Measurements from ENCODE around the gene ZBTB25. TPM values are rescaled to one million over a fixed set of nuclear protein-coding genes. Genes with fewer than 3 reads are reported as not detected.

ZBTB25 gene
- total RNA-seq, 2 experiments from 2014 or later = 51.2 to 55.3 TPM

DNA sequence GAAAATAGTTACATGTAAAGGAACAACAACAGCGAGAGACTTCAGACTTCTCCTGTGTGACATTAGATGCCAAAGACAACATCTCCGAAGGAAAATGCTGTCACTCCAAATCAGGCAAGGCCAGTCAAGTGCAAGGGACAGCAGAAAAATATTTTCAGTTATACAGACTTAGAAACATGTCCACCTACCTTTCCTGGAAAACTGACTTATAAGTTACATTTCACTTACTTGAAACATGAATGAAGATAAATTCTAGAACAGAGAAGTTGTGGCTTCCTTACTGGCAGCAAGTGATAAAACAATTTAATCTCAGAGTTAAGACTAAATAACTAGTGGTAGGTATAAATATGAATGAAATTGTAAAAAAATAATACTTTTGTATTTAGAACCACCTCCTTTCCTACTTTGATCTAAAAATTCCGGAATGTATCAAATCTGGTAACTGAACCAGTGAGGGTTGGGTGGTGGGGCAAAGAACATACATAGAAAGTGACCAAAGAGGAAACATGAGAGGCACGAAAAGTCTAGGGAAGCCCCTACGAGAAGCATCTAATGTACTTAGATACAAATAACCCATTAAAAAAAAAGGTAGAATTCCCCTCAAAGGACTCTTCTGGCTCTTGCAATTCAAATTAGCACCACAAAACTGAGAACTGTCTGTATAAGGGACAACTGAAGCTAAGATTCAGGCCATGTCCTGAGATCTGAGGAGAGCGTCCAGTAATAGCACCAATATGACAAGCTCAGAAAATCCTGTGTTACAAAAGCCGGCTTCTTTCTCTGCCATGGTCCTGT lies 94.3 kb downstream of the ZBTB25 start:
- Mint-ChIP-seq H3K36me3 (peaks cover 46% of the 10 kb centered on the region), H3K27ac (peak overlapping the region; percentile 52), H3K9me3 (no peaks in the 10 kb centered on the region), H3K4me3 (no peak overlapping the region), H3K4me1 (peaks cover 36% of the 10 kb centered on the region), H3K27me3 (no peaks in the 10 kb centered on the region)
- DNase-seq (no peak), ATAC-seq (ENCODE audit: low read depth) (no peak)
- POLR2A ChIA-PET = interaction anchor here (1.0 kb wide), 1 partner anchor 13 kb away, joined by 3 read pairs; no protein-coding TSS in a partner anchor

- Mint-ChIP-seq H3K27me3 (no peaks in the 10 kb centered on the region), H3K9me3 (peaks cover 2% of the 10 kb centered on the region), H3K4me1 (peaks cover 35% of the 10 kb centered on the region), H3K27ac (no peak overlapping the region), H3K4me3 (no peak overlapping the region), H3K36me3 (peaks cover 49% of the 10 kb centered on the region)
- no peak for ATAC-seq (ENCODE audit: low read depth)
- no peak for DNase-seq
- POLR2A ChIA-PET = no interaction called here
Observed at GRCh38 chr14:64407329-64407728, 96.3 kb downstream of the ZBTB25 start.

- POLR2A ChIA-PET = interaction anchor here (2.6 kb wide), 1 partner anchor 18 kb away, joined by 10 read pairs; the partner anchor contains the start of gene MTHFD1
- H3K9me3 Mint-ChIP-seq = peaks cover 2% of the 10 kb centered on the region
- H3K27ac Mint-ChIP-seq = no peak overlapping the region
- ATAC-seq (ENCODE audit: low read depth) = no peak
- no peaks in the 10 kb centered on the region for H3K27me3 Mint-ChIP-seq
- peaks cover 23% of the 10 kb centered on the region for H3K4me1 Mint-ChIP-seq
- peaks cover 35% of the 10 kb centered on the region for H3K36me3 Mint-ChIP-seq
- DNase-seq = no peak
- H3K4me3 Mint-ChIP-seq = no peak overlapping the region
Observed at GRCh38 chr14:64405295-64405694, 98.3 kb downstream of the ZBTB25 start.

- no peak overlapping the region for H3K4me3 Mint-ChIP-seq
- POLR2A ChIA-PET = interaction anchor here (1.1 kb wide), 1 partner anchor 14 kb away, joined by 4 read pairs; the partner anchor contains the start of gene MTHFD1
- H3K27me3 Mint-ChIP-seq = no peaks in the 10 kb centered on the region
- ATAC-seq (ENCODE audit: low read depth) (no peak), DNase-seq (no peak)
- peaks cover 36% of the 10 kb centered on the region for H3K36me3 Mint-ChIP-seq
- H3K4me1 Mint-ChIP-seq = peaks cover 20% of the 10 kb centered on the region
- H3K27ac Mint-ChIP-seq = no peak overlapping the region
- H3K9me3 Mint-ChIP-seq = peaks cover 2% of the 10 kb centered on the region
Observed at GRCh38 chr14:64401949-64402348, 101.7 kb downstream of the ZBTB25 start.

DNA sequence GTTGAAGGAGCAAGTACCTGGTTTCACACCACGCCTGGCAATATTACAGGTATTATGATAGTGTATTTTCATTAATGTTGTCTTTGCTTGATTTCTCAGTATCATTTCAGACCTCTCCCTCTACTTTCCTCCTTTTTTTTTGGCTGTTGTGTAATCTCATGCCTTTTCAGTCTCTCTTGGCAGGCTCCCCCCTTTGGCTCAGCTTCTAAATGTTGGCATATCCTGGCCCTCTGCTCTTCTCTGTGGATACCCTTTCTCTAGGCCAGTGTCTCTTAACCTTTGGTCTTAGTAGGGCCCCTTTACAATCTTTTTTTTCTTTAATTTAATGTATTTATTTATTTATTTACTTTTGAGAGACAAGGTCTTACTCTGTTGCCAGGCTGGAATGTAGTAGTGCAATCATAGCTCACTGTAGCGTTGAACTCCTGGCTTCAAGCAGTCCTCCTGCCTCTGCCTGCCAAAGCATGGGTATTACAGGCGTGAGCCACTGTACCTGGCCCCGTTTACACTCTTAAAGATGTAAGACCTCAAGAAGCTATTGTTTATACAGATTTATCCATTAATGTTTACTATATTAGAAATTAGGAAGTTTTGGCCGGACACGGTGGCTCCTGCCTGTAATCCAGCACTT lies 102.7 kb downstream of the ZBTB25 start:
- H3K27me3 Mint-ChIP-seq = no peaks in the 10 kb centered on the region
- peaks cover 2% of the 10 kb centered on the region for H3K9me3 Mint-ChIP-seq
- no peak overlapping the region for H3K27ac Mint-ChIP-seq
- peaks cover 20% of the 10 kb centered on the region for H3K4me1 Mint-ChIP-seq
- DNase-seq = no peak
- no peak overlapping the region for H3K4me3 Mint-ChIP-seq
- POLR2A ChIA-PET = interaction anchor here (1.1 to 1.4 kb wide), 2 partner anchors 13 kb away, joined by 4 read pairs; partner anchors contain the start of gene MTHFD1
- peaks cover 32% of the 10 kb centered on the region for H3K36me3 Mint-ChIP-seq
- ATAC-seq (ENCODE audit: low read depth) = no peak

Other genes starting within 250 kb of the ZBTB25 start
- gene ESR2, start 209.5 kb downstream of the ZBTB25 start, total RNA-seq = under 1 TPM in 1 of 2 experiments, not detected in 1; 0.11 TPM
- 100 to 1,000 TPM; 146 to 147 TPM for gene MTHFD1, start 115.5 kb downstream of the ZBTB25 start, total RNA-seq
- 1 to 10 TPM; 1.7 TPM for gene AKAP5, start 38.3 kb downstream of the ZBTB25 start, total RNA-seq
- gene ZBTB1, start 932 bp upstream of the ZBTB25 start, total RNA-seq = 10 to 100 TPM; 84.1 to 86.7 TPM
- 1 to 10 TPM; 3.3 to 4.0 TPM for gene HSPA2, start 36.9 kb upstream of the ZBTB25 start, total RNA-seq
- gene PPP1R36, start 46.1 kb upstream of the ZBTB25 start, total RNA-seq = under 1 TPM; 0.28 to 0.69 TPM
- 1 to 10 TPM; 5.5 to 6.6 TPM for gene PLEKHG3, start 200.6 kb upstream of the ZBTB25 start, total RNA-seq

Measured in activated naive CD8-positive, alpha-beta T cell treated with anti-CD3 and anti-CD28 coated beads, Interleukin-2, amount 10 ng/mL, durations not matched to agents 7 days and 5 days (primary cell).